ENCODE data around the gene POC1A.

Gene POC1A

DNA sequence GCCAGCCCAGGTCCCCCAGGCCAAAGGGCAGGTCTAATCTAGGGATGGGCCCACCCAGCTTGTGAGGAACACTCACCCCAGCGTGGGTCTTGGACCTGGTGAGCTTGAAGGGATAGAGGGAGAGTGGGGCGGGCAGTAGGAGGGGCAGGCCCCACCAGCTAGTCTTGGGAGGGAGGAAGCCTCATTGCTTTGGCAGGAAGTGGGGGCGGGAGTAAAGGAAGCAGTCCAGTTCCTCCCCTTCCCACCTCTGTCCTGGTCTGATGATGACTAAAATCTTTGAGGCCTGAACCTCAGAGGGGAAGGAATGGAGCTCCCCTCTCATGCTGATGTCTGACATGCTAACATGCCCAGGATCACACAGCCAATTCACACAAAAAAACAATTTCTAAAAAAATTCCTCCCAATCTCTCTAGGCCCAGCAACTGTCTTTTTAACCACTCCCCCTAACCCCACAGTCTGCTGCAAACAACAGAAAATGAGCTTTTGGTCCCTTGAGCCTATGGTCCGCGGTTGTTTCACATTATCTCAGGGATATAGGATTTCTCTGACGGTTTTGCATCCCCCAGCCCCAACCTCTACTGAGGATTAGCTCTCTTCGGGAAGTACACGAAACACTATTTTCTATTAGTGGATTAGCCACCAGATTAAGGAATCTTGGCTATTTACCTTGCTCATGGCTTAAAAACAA is 67.1 kb downstream of the POC1A start:
- no peak for DNase-seq (ENCODE audit: low read depth in 1 of 2, low spot score in 1 of 2)

DNA sequence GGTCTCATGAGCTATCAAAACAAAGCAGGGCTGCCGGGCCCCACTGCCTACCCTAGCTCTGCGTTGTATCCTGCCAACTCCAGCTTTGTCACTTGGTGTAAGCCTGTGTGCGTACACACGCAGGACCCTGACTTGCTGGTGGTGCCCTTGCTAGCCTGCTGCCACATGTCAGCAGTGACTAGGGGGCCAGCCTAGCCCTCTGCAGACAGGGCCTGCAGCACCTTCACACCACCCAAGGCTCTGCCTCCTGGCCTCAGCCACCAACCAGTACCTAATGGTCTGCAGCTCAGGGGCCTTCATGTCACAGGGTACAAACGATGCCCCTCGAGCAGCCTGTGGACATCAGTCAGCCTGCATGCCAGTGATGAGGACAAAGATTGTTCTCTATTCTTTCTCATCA is 67.8 kb downstream of the POC1A start:
- DNase-seq (ENCODE audit: low read depth in 1 of 2, low spot score in 1 of 2) = no peak

DNA sequence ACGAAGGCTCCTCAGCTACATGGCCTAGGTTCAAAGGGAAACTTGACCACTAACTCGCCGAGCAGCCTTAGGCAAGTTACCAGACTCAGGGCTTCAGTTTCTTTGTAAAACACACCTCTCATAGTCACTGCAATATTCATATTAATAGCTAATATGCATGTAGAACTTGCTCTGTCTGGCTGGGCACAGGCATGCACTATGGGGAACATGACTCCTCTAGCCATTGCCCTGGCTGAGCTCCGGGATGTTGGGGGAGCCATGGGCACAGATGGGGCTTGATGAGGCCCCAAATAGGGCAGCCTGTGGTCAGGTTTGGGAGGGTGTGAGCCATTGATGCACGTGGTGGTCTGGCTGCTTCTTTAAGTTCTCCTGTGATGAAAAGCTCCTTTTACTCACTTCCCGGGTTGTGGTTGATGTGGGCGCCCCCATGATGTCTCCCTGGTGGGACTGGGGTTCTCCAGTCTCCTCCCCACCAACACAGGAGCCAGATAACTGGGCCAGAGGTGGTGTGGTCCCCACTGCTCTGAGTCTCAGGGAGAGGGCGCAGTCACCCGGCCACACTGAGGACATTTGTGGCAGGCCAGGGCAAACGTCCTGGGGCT is 68.4 kb downstream of the POC1A start:
- no peak for DNase-seq (ENCODE audit: low read depth in 1 of 2, low spot score in 1 of 2)

DNA sequence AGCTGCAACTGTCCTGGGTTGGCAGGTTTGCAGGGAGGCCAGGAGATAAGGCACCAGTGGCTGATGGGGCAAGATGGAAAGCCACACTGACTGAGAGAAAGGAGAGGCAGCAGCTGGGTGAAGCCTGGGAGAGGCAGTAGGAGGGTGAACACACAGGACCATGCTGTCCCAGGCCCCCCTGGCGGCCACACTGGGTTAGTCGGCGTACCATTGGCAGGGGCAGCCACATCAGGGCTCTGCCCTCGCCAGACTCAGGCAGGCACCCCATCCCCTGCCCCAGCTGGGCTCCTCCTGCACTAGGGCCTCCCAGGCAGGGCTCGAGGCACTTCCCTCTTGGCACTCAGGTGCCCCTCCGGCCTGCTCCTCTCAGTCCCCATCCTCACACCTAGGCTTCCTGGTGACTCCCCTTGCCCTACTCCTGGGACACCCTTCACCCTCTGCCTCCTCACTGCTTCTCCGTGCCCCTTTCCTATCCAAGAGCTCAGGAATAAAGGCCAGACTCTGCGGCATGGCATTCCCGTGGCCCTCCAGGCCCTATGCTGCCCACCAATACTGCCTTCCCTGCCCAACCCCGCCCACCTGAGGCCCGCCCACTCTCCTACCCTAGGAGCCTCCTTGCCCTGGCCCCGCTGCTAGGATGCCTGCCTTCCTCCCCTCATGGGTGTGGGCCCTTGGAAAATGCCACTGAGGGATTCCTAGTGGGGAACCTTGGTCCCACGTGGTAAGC is 69.1 kb downstream of the POC1A start:
- DNase-seq (ENCODE audit: low read depth in 1 of 2, low spot score in 1 of 2) = no peak

DNA sequence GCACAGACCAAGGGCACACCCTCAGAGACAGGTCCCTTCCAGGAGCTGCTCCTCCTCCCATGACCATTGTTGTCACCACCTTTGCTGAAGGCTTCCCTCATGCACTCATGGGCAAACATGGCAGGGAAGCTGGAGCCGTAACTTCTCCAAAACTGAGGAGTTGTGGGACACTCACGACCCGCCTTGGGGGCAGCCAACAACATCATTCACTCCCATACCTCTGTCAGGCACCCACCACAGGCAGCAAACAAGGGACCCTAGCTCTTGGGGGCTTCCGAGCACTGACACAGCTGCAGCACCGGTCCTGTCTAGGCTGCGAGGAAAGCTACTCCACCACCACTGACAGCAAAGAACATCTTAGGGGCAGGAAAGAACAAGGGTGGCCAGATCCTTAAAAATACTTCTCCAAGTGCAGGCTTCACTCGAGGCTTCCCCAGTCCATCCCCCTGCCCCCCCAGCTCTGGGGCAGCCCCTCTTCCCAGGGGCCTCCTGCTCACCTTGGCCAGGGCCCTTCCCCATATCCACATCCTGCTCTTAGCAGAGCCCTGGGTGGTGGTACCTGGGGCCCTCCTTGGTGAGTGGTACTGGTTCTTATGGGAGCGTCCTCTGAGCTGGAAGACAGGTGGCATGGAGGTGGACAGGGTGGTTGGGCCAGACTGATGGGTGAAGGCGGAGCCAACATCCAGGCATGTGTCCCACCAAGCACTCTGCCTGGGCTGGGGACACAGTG is 69.8 kb downstream of the POC1A start:
- DNase-seq (ENCODE audit: low read depth in 1 of 2, low spot score in 1 of 2) = no peak

DNA sequence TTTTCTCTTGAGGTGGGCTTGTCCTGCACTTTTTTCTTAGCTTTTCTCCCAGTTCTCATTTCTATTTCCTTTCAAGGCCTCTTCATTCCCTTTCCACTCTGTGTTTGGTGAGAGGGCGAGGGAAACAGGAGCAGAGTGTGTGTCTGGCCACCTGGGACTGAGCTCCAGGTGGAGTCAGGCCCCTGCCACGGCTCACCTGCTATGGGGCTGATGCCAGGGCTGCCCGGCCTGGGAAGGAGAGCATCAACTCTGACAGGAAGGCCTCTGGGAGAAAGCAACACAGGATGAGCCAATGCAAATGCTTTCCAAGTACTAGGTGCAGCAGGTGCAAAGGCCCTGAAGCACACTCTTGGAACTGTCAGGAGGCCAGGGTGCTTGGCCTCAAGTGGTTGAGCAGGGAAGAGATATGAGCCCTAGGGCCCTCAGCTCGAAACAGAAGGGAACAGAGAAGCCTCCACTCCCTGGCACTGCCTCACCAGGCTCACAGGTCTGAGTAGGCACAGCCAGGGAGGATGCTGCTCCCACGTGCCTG is 70.6 kb downstream of the POC1A start:
- DNase-seq (ENCODE audit: low read depth in 1 of 2, low spot score in 1 of 2) = no peak

DNA sequence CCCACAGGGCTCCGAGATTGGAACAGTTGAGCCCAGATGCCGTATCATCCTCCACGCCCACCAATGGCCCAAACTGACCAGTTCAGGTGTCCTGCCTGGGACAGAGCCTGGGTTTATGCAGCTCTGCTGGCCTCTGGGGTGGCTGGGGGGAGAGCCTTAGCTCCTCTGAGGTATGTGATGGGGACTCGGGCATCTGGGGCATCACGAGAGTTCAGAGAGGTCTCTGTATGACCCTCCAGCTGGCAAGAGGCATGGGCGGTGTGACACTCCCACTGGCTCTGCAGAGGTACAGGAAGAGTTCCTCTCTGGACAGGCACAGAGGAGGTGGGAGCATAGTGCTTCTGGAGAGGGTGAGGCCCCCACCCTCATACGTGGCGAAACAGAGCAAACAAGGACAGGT is 71.3 kb downstream of the POC1A start:
- no peak for DNase-seq (ENCODE audit: low read depth in 1 of 2, low spot score in 1 of 2)

DNA sequence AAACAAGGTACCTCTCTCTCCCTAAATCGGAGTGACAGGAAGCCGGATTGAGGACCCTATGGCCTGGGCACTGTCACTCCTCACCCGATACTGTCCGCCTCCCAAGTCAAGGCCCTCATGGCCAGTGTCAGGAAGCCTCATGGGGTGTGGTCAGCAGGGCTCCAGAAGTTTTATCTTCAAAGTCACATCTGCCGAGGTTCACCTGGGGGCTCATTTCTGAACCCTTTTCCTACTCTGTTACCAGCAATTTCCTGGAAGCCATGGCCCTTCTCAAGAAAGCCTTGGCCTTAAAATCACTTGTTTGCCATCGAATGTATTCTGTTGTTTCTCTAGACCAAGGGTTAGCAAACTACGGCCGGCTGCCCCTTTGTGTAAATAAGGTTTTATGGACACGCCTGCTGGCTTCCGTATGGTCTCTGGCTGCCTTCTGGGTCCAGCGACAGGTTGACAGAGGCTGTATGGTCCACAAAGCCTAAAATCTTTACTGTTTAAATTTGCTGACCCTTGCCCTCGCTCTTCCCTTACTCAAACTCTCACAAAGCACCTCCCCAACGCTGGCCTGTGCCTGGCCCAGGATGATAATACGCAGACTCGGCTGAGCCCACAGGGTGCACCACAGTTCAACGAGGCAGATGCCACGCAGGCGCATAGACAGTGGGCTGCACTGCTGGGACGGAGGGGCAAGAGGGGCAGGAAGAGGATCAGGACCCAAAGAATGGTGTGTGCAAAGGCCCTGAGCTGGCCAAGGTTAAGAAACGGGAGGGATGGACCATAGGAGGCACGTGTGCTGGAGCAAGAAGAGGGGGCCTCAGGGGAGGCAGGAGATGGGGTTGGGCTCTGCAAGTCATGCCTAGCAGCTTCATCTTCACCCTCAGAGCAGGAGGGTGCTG is 73.1 kb downstream of the POC1A start:
- no peak for DNase-seq (ENCODE audit: low read depth in 1 of 2, low spot score in 1 of 2)

DNA sequence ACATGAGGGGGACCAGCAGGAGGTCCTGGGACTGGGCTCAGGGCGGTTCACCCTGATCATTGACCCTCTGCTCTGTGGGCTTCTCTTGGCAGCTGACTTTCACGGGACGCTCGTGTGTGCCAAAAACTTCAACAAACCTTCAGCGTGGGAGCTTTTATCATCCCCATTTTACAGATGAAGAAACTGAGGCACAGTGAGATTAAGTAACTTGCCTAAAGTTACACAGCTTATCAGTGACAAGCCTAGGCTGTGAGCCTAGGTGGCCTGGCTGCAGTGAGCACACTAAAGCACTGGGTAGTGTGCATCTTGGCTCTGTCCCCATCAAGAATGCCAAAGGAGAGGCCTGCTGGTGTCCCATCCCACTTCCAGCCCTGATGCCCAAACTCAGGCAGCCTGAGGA is 74.3 kb downstream of the POC1A start:
- DNase-seq (ENCODE audit: low read depth in 1 of 2, low spot score in 1 of 2) = no peak

DNA sequence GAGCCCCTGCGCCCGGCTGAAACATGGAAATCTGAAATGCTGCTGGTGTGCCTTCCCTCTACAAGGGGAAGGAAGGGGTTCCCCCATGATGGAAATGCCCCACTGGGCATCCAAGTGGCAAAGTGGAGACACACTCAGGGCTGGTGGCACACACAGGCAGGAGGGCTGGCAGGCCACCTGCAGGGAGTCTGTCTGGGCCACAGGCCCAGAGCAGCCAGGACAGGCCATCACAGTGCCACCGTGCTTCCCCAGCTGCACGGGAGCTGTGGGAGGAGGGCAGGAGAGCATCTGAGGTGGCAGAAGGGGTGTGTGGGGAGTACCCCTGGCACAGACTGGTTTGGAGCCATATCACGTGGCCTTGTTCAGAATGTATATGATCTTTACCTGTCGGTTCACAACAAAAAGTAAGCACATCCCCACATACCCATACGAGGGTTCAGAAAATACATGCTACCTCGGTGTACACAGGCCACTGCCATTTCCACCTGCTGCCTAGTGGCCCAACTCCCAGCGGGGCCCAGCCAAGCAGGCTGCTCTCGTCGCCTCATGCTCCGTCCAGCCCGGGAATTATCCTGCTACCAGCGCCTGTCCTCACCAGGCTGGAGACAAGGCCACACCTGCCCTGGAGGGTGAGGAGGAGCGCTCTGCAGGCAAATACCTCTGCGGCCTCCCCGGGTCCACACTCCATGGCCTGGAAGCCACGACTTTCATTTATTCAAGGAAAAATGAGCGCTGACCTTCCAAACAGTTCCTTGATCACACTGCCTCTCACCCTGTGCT is 75.3 kb downstream of the POC1A start:
- DNase-seq (ENCODE audit: low read depth in 1 of 2, low spot score in 1 of 2) = no peak

DNA sequence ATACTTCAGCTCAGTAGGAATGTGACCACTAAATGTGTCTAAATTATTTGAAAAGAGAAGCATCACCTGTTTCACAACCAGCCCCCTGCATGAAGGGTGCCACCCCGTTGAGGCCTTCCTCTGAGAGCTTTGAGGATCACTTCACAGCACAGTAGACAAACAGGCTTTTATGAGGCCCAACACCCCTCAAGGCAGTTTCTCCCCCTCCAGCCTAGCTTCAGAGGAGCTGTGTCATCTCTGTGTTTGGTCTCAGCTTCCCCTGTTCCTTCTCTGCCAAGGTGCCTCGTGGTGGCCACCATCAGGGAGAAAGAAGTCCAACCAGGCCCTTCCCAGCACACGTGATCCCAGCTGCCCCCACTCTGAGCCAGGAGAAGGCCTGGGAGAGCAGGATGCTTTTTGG is 76.3 kb downstream of the POC1A start:
- no peak for DNase-seq (ENCODE audit: low read depth in 1 of 2, low spot score in 1 of 2)

DNA sequence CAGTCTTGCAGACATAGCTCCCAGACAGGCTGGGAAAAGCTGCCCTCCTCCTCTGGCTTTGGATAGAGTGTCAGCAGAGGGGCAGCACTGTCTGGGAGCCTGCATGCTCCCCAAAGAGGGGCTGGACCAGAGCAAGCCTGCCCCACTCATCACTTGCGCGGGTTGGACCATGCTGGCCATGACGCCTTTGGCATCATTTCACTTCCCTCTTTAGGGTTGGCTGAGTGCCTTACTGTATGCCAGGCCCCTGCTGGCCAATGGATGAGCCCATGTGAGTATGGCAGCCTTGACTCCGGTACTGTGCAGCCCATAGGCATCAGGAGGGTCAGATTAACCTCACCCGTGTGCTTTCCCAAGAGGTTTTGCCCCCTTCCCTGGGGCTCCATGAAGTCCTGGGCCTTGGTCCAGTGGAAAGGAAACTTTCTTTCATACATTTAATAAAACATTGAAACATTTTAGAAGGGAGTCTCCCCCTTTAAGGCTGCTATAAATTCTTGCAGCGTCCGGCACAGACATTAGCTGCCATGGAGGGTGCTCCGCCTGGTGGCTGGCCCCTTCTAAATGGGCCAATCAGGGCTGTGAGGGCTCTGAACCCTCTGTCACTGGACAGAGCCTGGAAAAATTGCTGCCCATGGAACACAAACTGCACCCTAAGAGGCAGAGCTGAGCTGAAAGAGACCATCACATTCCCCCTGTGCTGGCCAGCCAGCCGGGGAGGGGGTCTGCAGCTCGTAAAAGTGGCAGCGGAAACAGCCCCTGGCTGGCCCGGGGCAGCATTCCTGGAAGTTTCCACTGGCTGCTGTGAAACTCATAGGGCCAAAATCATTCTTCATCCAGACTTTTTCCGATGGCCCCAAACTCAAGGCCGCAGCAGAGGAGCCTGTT is 77.1 kb downstream of the POC1A start:
- no peak for DNase-seq (ENCODE audit: low read depth in 1 of 2, low spot score in 1 of 2)

DNA sequence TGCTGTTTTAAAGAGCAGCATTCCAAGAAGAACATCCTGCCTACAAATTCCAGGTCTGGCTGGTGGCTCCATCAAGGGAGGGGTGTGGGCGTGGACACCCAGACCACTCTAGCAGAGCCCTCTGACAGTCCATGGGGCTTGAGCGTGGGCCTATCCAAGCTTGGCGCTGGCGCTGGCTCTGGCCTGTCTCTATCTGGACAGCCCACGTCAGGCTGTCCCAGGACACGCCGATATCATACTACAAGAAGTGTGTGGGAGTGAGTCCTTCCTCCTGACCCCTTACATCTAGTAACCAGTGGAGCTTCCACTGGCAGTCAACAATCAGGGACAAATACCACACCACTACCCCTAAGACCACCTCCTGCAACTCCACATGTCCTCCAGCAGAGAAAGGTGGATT is 80.7 kb downstream of the POC1A start:
- DNase-seq (ENCODE audit: low read depth in 1 of 2, low spot score in 1 of 2) = no peak

DNA sequence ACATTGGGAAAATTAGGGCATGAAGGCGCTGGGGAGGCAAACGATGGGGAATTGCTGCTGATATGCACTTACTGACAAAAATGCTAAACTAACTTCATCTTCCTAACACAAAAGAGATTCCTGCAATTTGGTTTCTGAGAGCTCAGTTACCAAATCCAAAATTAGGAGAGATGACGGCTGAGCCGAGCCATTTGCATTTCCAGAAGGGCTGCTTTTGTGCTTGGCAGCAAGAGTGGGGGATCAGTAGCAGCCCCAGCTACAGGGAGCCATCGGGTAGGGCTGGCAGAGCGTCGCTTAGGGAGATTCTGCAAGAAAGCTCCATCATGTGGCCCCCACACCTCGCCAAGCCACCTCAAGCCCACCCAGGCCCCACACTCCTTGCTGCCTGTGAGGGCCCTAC is 81.8 kb downstream of the POC1A start:
- DNase-seq (ENCODE audit: low read depth in 1 of 2, low spot score in 1 of 2) = no peak

DNA sequence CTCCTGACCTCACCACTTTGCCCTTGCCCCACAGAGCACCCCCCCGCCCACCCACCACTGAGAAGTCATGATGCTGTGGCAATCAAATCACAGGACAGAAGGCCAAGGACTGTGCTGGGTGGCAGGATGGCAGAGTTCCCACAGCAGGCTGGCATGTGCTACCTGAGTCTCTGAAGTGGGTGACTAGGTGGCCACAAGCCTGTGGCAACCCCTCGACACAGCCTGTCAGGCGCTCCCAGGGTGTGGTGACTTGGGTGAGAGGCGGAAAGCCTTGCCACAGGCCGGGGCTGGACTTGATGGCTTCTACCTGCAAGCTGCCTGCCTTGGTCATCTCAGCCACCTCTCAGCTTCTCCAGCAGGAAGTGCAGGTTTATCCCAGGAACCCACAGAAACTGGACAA is 82.2 kb downstream of the POC1A start:
- DNase-seq (ENCODE audit: low read depth in 1 of 2, low spot score in 1 of 2) = no peak

DNA sequence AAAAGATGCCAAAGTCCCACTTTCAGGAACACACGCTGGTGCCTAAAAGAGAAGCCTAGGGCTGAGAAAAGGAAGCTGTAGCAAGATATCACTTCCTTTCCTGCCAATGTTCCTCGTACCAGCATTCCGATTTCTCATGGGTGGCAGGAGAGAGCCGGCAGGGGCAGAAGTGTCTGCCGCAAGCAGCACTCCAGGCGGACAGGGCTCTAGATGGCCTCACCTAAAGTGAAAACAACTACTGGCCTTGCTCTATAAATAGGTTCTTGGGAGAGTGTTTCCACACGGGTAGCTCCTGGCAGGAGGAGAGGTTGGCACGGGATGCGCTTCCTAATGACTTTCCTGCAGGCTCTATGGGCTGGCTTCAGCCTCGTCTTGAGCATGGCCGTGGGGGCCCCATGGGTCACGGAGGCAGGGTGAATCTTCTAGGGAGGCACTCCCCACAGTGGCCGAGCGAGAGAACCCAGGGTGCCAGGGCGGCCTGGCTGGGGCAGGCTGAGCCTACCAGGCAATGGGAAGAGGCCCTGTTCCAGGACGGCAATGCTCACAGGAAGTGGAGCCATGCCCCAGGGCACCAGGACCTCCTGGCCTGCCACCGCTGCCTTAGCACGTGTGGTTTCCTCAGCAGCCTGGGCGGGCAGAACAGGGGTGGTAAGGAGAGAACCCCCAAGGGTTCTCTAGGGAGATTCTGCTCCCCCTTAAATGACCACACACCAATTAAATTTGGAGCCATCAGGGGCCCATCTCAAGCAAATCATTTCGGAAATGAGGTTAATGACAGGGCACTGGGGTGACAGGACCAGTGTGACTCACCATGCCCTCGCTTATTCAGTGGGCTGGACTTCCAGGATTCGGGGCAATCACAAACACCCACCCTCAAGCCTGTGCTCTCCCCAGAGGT is 83.2 kb downstream of the POC1A start:
- DNase-seq (ENCODE audit: low read depth in 1 of 2, low spot score in 1 of 2) = no peak

DNA sequence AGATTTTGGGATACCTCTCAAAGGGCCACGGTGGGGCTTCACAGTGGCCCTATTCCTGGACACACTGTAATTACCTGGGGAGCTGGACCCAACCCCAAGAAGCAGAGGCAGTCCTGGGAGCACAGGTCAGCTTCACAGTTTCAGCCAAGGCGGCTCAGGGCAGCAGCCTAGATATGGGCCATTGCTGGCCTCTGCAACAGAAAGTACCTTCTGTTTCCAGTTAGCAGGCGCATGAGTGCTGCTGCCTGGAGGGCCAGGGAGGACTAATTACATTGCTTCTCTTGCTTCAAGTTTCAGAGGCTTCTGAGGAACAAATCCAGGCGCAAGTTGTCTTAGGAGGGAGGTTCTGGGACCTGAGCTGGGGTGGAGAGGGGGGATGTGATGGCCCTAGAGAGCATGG is 84.4 kb downstream of the POC1A start:
- DNase-seq (ENCODE audit: low read depth in 1 of 2, low spot score in 1 of 2) = no peak

DNA sequence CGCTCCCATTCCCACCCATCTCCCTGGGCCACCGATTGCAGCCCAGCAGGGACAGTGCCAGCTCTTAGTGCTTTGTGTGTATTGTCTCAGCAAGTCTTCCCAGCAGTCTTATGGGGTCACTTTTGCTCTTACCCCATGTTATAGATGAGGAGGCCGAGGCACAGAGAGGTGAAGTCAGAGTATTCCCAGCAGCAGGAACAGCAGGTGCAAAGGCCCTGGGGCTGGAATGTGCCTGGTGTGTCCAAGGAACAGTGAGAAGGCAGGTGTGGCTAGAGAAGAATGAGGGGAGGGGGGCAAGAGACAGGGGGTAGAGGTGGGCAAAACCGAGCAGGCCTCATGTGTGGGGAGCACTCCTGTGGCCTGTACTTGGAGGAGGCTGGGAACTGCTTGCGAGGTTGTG is 85.1 kb downstream of the POC1A start:
- no peak for DNase-seq (ENCODE audit: low read depth in 1 of 2, low spot score in 1 of 2)

Data from activated T-helper 1 cell treated with anti-CD3 and anti-CD28 coated beads, Interleukin-2, amount 50 U/mL, for 16 hours (primary cell).